ENCODE measurements around the gene MAGI3. TPM values are rescaled to one million over a fixed set of nuclear protein-coding genes. Genes with fewer than 3 reads are reported as not detected.
"Not testable (repeated sequence)": the region's sequence is repeated elsewhere in the genome, so short reads cannot be mapped to it uniquely, and the experiment has no call there.

Gene MAGI3
- total RNA-seq, 1 donor: 7.2 TPM

GRCh38 chr1:113714606-113715269 lies 324.4 kb downstream of the MAGI3 start:
- H3K9me3 ChIP-seq (ENCODE audit: low read depth, low read length): no peaks in the 10 kb centered on the region
- no peak overlapping the region for H3K27ac ChIP-seq (ENCODE audit: low read depth, low read length)
- H3K36me3 ChIP-seq (ENCODE audit: insufficient read depth, low read length): peaks cover 19% of the 10 kb centered on the region
- no peaks in the 10 kb centered on the region for H3K27me3 ChIP-seq (ENCODE audit: insufficient read depth, low read length)
- H2AFZ ChIP-seq (ENCODE audit: low read length): no peak overlapping the region
- no peaks in the 10 kb centered on the region for H3K79me2 ChIP-seq (ENCODE audit: insufficient read depth, low read length)
- H4K20me1 ChIP-seq (ENCODE audit: insufficient read depth, low read length): peaks cover 3% of the 10 kb centered on the region
- H3K4me1 ChIP-seq (ENCODE audit: insufficient read depth, low read length): no peaks in the 10 kb centered on the region
- DNase-seq (ENCODE audit: insufficient read length, low spot score, missing footprints): no peak
- H3K4me3 ChIP-seq (ENCODE audit: insufficient read depth, low read length): no peak overlapping the region
- no peak overlapping the region for H3K4me2 ChIP-seq (ENCODE audit: insufficient read depth, low read length)
- no peak for TF ChIP-seq CTCF (IDR thresholded peaks at IDR 0.05; ENCODE audit: extremely low read depth, low read depth, low read length)

- not testable (repeated sequence) for H4K20me1 ChIP-seq (ENCODE audit: insufficient read depth, low read length); H2AFZ ChIP-seq (ENCODE audit: low read length)
These were observed 327.2 kb downstream of the MAGI3 start for GRCh38 chr1:113717506-113717905.

GRCh38 chr1:113718621-113719020 lies 328.3 kb downstream of the MAGI3 start:
- not testable (repeated sequence) for H3K27me3 ChIP-seq (ENCODE audit: insufficient read depth, low read length); DNase-seq (ENCODE audit: insufficient read length, low spot score, missing footprints); H3K27ac ChIP-seq (ENCODE audit: low read depth, low read length); H3K79me2 ChIP-seq (ENCODE audit: insufficient read depth, low read length); H4K20me1 ChIP-seq (ENCODE audit: insufficient read depth, low read length); H3K9me3 ChIP-seq (ENCODE audit: low read depth, low read length); H2AFZ ChIP-seq (ENCODE audit: low read length); H3K4me3 ChIP-seq (ENCODE audit: insufficient read depth, low read length); H3K4me1 ChIP-seq (ENCODE audit: insufficient read depth, low read length); H3K4me2 ChIP-seq (ENCODE audit: insufficient read depth, low read length)
- peaks cover 20% of the 10 kb centered on the region for H3K36me3 ChIP-seq (ENCODE audit: insufficient read depth, low read length)

More at GRCh38 chr1:113717506-113717905, 327.2 kb downstream of the MAGI3 start:
- not testable (repeated sequence) for H3K27me3 ChIP-seq (ENCODE audit: insufficient read depth, low read length); H3K4me2 ChIP-seq (ENCODE audit: insufficient read depth, low read length); H3K4me3 ChIP-seq (ENCODE audit: insufficient read depth, low read length); DNase-seq (ENCODE audit: insufficient read length, low spot score, missing footprints); H3K4me1 ChIP-seq (ENCODE audit: insufficient read depth, low read length); H3K79me2 ChIP-seq (ENCODE audit: insufficient read depth, low read length); H3K27ac ChIP-seq (ENCODE audit: low read depth, low read length); H3K9me3 ChIP-seq (ENCODE audit: low read depth, low read length)
- H3K36me3 ChIP-seq (ENCODE audit: insufficient read depth, low read length): peaks cover 21% of the 10 kb centered on the region

GRCh38 chr1:113721010-113721409 lies 330.7 kb downstream of the MAGI3 start:
- no peak overlapping the region for H3K27ac ChIP-seq (ENCODE audit: low read depth, low read length)
- no peaks in the 10 kb centered on the region for H3K9me3 ChIP-seq (ENCODE audit: low read depth, low read length)
- no peaks in the 10 kb centered on the region for H4K20me1 ChIP-seq (ENCODE audit: insufficient read depth, low read length)
- H2AFZ ChIP-seq (ENCODE audit: low read length): no peak overlapping the region
- no peak overlapping the region for H3K4me2 ChIP-seq (ENCODE audit: insufficient read depth, low read length)
- TF ChIP-seq CTCF (IDR thresholded peaks at IDR 0.05; ENCODE audit: extremely low read depth, low read depth, low read length): no peak
- no peak overlapping the region for H3K4me3 ChIP-seq (ENCODE audit: insufficient read depth, low read length)
- H3K27me3 ChIP-seq (ENCODE audit: insufficient read depth, low read length): no peaks in the 10 kb centered on the region
- no peak for DNase-seq (ENCODE audit: insufficient read length, low spot score, missing footprints)
- no peaks in the 10 kb centered on the region for H3K4me1 ChIP-seq (ENCODE audit: insufficient read depth, low read length)
- H3K36me3 ChIP-seq (ENCODE audit: insufficient read depth, low read length): peaks cover 32% of the 10 kb centered on the region
- no peaks in the 10 kb centered on the region for H3K79me2 ChIP-seq (ENCODE audit: insufficient read depth, low read length)

GRCh38 chr1:113732802-113733201 lies 342.5 kb downstream of the MAGI3 start:
- Histone ChIP-seq H3K79me2 (ENCODE audit: insufficient read depth, low read length) (no peaks in the 10 kb centered on the region), H2AFZ (ENCODE audit: low read length) (no peak overlapping the region), H3K27me3 (ENCODE audit: insufficient read depth, low read length) (no peaks in the 10 kb centered on the region), H3K4me1 (ENCODE audit: insufficient read depth, low read length) (no peaks in the 10 kb centered on the region), H4K20me1 (ENCODE audit: insufficient read depth, low read length) (no peaks in the 10 kb centered on the region), H3K27ac (ENCODE audit: low read depth, low read length) (no peak overlapping the region), H3K4me2 (ENCODE audit: insufficient read depth, low read length) (no peak overlapping the region), H3K9me3 (ENCODE audit: low read depth, low read length) (no peaks in the 10 kb centered on the region), H3K4me3 (ENCODE audit: insufficient read depth, low read length) (no peak overlapping the region), H3K36me3 (ENCODE audit: insufficient read depth, low read length) (peaks cover 23% of the 10 kb centered on the region)
- no peak for DNase-seq (ENCODE audit: insufficient read length, low spot score, missing footprints)
- no peak for TF ChIP-seq CTCF (IDR thresholded peaks at IDR 0.05; ENCODE audit: extremely low read depth, low read depth, low read length)

All from osteoblast (primary cell).